Cardiac muscle cell (in vitro differentiated cells and primary cell): ENCODE measurements around the gene EFCAB8. TPM values are rescaled to one million over a fixed set of nuclear protein-coding genes. Genes with fewer than 3 reads are reported as not detected.
A peak's percentile ranks its signal among the peaks of the same experiment; 100 is the strongest.

Experiments used
- DNase-seq, 2 donors: peaks; one replicate each; pipeline versions ENCODE4 v3.0.0 to v3.0.0-alpha.2; 2010 to 2017; ENCODE audit warnings: low read depth in 1 of 2, low spot score in 1 of 2
- H3K27ac ChIP-seq: fragments of 200-600 bp; sonication (generic); 2 replicates; pipeline ENCODE4 v1.5.1; 2016
- H3K27me3 ChIP-seq: fragments of 200-600 bp; sonication (generic); 2 replicates; pipeline ENCODE4 v1.6.0; 2016; ENCODE audit warnings: control low read depth
- H3K36me3 ChIP-seq: fragments of 200-600 bp; sonication (generic); 2 replicates; pipeline ENCODE4 v1.5.1; 2016; ENCODE audit warnings: control low read depth
- H3K4me1 ChIP-seq: fragments of 200-600 bp; sonication (generic); 2 replicates; pipeline ENCODE4 v1.8.1; 2017; ENCODE audit warnings: low read depth, mild to moderate bottlenecking, mixed run types
- H3K4me3 ChIP-seq: fragments of 200-600 bp; sonication (generic); 2 replicates; pipeline ENCODE4 v1.5.1; 2016; ENCODE audit warnings: mild to moderate bottlenecking
- H3K9me3 ChIP-seq: fragments of 200-600 bp; sonication (generic); 2 replicates; pipeline ENCODE4 v1.5.1; 2017; ENCODE audit warnings: low read depth, mild to moderate bottlenecking, control low read depth
- CTCF ChIP-seq: IDR thresholded peaks from 2 replicates; pipeline ENCODE4 v1.5.1; 2012; ENCODE audit warnings: low read depth, mild to moderate bottlenecking, low read length
- polyA plus RNA-seq: library from polyadenylated mRNA; unstranded; fragments of >200 nt; fragmentation: Nextera tagmentation; extraction: Ambion mirVana; gene quantifications from 2 replicates; pipeline ENCODE4 v1.2.1, GENCODE V29; 2016
- total RNA-seq: library from RNA; depleted of rRNA; stranded (reverse); fragments of >200 nt; gene quantifications from 2 replicates; pipeline ENCODE4 v1.2.3, GENCODE V29; 2016

The EFCAB8 gene
- total and polyA plus RNA-seq, 2 experiments from 2014 or later, result 0.54 TPM; not detected in 1

GRCh38 chr20:32980990-32981389 lies 122.3 kb downstream of the EFCAB8 start:
- no peak overlapping the region for H3K27ac ChIP-seq
- H3K4me1 ChIP-seq, result peaks cover 14% of the 10 kb centered on the region
- no peaks in the 10 kb centered on the region for H3K27me3 ChIP-seq
- no peak for TF ChIP-seq CTCF
- no peak for DNase-seq
- H3K9me3 ChIP-seq, result no peaks in the 10 kb centered on the region
- H3K4me3 ChIP-seq, result no peak overlapping the region
- no peaks in the 10 kb centered on the region for H3K36me3 ChIP-seq

GRCh38 chr20:32982617-32983458 lies 124.1 kb downstream of the EFCAB8 start:
- no peak overlapping the region for H3K4me3 ChIP-seq
- peak in 1 of 2 donors; percentile 89 for DNase-seq
- H3K27ac ChIP-seq, result peak overlapping the region; percentile 84
- H3K9me3 ChIP-seq, result no peaks in the 10 kb centered on the region
- H3K36me3 ChIP-seq, result no peaks in the 10 kb centered on the region
- H3K27me3 ChIP-seq, result no peaks in the 10 kb centered on the region
- H3K4me1 ChIP-seq, result peaks cover 14% of the 10 kb centered on the region
- TF ChIP-seq CTCF, result no peak

- H3K27ac ChIP-seq, result peak overlapping the region; percentile 84
- no peak for TF ChIP-seq CTCF
- no peaks in the 10 kb centered on the region for H3K36me3 ChIP-seq
- no peaks in the 10 kb centered on the region for H3K9me3 ChIP-seq
- no peaks in the 10 kb centered on the region for H3K27me3 ChIP-seq
- DNase-seq, result no peak
- peaks cover 14% of the 10 kb centered on the region for H3K4me1 ChIP-seq
- no peak overlapping the region for H3K4me3 ChIP-seq
These were observed 124.9 kb downstream of the EFCAB8 start for GRCh38 chr20:32983459-32984112.

GRCh38 chr20:32984196-32984595 lies 125.5 kb downstream of the EFCAB8 start:
- H3K4me1 ChIP-seq, result peaks cover 14% of the 10 kb centered on the region
- peak in 1 of 2 donors; percentile 62 for DNase-seq
- H3K9me3 ChIP-seq, result no peaks in the 10 kb centered on the region
- TF ChIP-seq CTCF, result no peak
- no peaks in the 10 kb centered on the region for H3K27me3 ChIP-seq
- no peak overlapping the region for H3K4me3 ChIP-seq
- peak overlapping the region; percentile 84 for H3K27ac ChIP-seq
- no peaks in the 10 kb centered on the region for H3K36me3 ChIP-seq

DNA sequence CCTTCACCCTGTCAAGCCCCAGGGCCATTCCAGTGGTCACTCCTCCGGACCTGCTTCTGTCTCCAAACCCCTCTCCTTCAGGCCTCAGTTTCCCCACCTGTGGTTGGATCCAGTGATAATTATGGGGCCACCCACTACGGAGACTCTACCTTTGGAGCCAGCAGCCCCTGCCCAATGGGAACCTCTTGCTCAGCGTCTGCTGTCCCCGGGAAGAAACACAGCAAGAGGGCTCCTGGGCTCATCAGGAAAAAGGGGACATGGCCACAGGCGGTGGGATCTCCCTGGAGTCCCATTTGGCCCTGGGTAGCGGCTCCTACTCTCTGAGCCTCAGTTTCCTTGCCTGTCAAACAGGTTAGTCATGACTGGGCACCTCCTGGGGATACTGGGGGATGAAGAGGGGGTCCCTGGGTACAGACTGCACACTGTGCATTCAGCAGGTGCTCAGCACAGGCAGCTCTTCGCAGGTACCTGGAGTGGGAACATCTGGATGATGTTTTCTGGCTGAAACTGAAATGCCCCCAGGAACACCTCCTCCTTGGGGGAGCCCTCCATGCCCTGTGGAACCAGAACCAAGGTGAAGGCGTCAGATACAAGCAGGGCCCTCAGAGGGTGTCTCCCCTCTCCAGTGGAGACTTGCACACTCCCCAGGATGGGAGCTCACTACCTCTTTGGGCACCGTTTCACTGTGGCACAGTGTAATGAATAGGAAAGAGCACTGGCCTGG lies 126.1 kb downstream of the EFCAB8 start:
- Histone ChIP-seq H3K27ac (peak overlapping the region; percentile 84), H3K27me3 (no peaks in the 10 kb centered on the region), H3K9me3 (no peaks in the 10 kb centered on the region), H3K36me3 (no peaks in the 10 kb centered on the region), H3K4me3 (no peak overlapping the region), H3K4me1 (peaks cover 14% of the 10 kb centered on the region)
- no peak for DNase-seq
- no peak for TF ChIP-seq CTCF
